ENCODE data around the gene AOPEP.
A peak's percentile ranks its signal among the peaks of the same experiment; 100 is the strongest.

AOPEP gene

GRCh38 chr9:94785215-94786169, 59.0 kb downstream of the AOPEP start:
- H3K4me3 ChIP-seq (replicated peaks; ENCODE audit: low read depth, low read length): no peak overlapping the region
- TF ChIP-seq CTCF (IDR thresholded peaks at IDR 0.05; ENCODE audit: low read depth, low read length, missing control alignments): no peak
- peak; percentile 87 for DNase-seq (ENCODE audit: extremely low read depth, low read depth)

- H3K4me3 ChIP-seq (replicated peaks; ENCODE audit: low read depth, low read length): no peak overlapping the region
- no peak for DNase-seq (ENCODE audit: extremely low read depth, low read depth)
- no peak for TF ChIP-seq CTCF (IDR thresholded peaks at IDR 0.05; ENCODE audit: low read depth, low read length, missing control alignments)
Measured at GRCh38 chr9:94786586-94786985, 60.1 kb downstream of the AOPEP start.

- no peak for DNase-seq (ENCODE audit: extremely low read depth, low read depth)
- no peak overlapping the region for H3K4me3 ChIP-seq (replicated peaks; ENCODE audit: low read depth, low read length)
- no peak for TF ChIP-seq CTCF (IDR thresholded peaks at IDR 0.05; ENCODE audit: low read depth, low read length, missing control alignments)
Measured at GRCh38 chr9:94787266-94787665, 60.8 kb downstream of the AOPEP start.

- DNase-seq (ENCODE audit: extremely low read depth, low read depth): no peak
- no peak for TF ChIP-seq CTCF (IDR thresholded peaks at IDR 0.05; ENCODE audit: low read depth, low read length, missing control alignments)
- no peak overlapping the region for H3K4me3 ChIP-seq (replicated peaks; ENCODE audit: low read depth, low read length)
Measured at GRCh38 chr9:94788570-94789105, 62.1 kb downstream of the AOPEP start.

- DNase-seq (ENCODE audit: extremely low read depth, low read depth): no peak
- H3K4me3 ChIP-seq (replicated peaks; ENCODE audit: low read depth, low read length): no peak overlapping the region
- TF ChIP-seq CTCF (IDR thresholded peaks at IDR 0.05; ENCODE audit: low read depth, low read length, missing control alignments): no peak
Measured at GRCh38 chr9:94791435-94791834, 64.9 kb downstream of the AOPEP start.

- no peak overlapping the region for H3K4me3 ChIP-seq (replicated peaks; ENCODE audit: low read depth, low read length)
- no peak for TF ChIP-seq CTCF (IDR thresholded peaks at IDR 0.05; ENCODE audit: low read depth, low read length, missing control alignments)
- no peak for DNase-seq (ENCODE audit: extremely low read depth, low read depth)
Measured at GRCh38 chr9:94792511-94792910, 66.0 kb downstream of the AOPEP start.

Measured in HFF-Myc (cell line).